Measurements from ENCODE around the gene GRID2.

DNA sequence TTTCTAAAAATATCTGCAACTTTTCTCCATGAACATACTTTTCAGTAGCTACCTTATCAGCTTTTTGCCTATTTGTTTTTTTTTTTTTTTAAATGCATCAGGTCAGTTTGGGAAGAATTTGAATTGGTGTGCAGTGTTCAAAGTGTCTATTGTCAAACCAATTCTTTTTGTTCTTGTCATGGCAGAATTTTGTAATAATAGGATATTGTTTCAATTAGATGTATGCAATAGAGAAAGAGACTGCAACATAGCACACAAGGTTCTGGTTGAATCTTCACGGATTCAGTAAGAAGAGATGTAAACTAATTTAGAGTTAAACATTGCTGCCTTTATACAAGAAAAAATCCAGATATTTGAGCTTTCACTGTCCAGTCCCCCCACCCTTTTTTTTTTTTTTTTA lies 277.1 kb downstream of the GRID2 start:
- no peak for TF ChIP-seq CTCF (IDR thresholded peaks at IDR 0.05)
- no peak for TF ChIP-seq EP300 (IDR thresholded peaks at IDR 0.05)

All from upper lobe of left lung (tissue), 4 donors.